BE2C (cell line): ENCODE results near the gene RARA.
"Not testable (repeated sequence)": the region's sequence is repeated elsewhere in the genome, so short reads cannot be mapped to it uniquely, and the experiment has no call there.

Experiments
- DNase-seq: peaks from one replicate; pipeline ENCODE4 v3.0.0-alpha.2; 2020
- H3K27me3 ChIP-seq: fragments of 250-450 bp; sonication (Bioruptor Pico); 2 replicates; pipeline ENCODE4 v1.5.1; 2020; ENCODE audit warnings: mild to moderate bottlenecking
- H3K36me3 ChIP-seq: fragments of 250-450 bp; sonication (Bioruptor Pico); 2 replicates; pipeline ENCODE4 v1.5.1; 2020; ENCODE audit warnings: mild to moderate bottlenecking
- H3K4me1 ChIP-seq: fragments of 250-450 bp; sonication (Bioruptor Pico); 2 replicates; pipeline ENCODE4 v1.5.1; 2020
- H3K4me3 ChIP-seq: 2 replicates; pipeline ENCODE4 v1.5.1; 2011; ENCODE audit warnings: low read depth, low read length
- H3K9me3 ChIP-seq: fragments of 250-450 bp; sonication (Bioruptor Pico); 2 replicates; pipeline ENCODE4 v1.5.1; 2020
- TF ChIP-seq, protein P1 (sequence below): IDR thresholded peaks from 2 replicates; pipeline ENCODE4 v1.5.1; 2012; ENCODE audit warnings: mild to moderate bottlenecking, low read depth, low read length

RARA gene

DNA sequence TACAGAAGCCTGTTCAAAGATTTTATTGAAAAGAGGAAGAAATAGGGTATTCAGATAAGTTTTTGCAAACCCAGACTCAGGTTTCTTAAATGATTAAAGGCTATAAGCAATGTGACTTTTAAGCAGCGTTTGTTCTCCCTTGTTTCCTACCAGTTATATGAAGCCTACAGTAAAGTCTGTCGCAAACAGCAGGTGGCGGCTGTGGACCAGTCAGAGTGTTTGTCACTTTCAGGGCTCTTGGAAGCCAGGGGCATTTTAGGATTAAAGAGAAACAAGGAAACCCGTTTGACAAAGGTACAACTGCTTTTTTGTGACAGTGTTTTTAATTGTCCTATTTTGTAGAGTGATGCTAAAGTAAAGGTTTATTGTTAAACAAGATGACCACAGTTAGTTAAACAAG lies 7.7 kb upstream of the RARA start:
- Histone ChIP-seq H3K4me3 (no peak overlapping the region), H3K4me1 (peaks cover 27% of the 10 kb centered on the region), H3K36me3 (peaks cover 43% of the 10 kb centered on the region), H3K27me3 (no peaks in the 10 kb centered on the region), H3K9me3 (no peaks in the 10 kb centered on the region)
- peak; percentile 60 for DNase-seq
- TF ChIP-seq, protein P1, sequence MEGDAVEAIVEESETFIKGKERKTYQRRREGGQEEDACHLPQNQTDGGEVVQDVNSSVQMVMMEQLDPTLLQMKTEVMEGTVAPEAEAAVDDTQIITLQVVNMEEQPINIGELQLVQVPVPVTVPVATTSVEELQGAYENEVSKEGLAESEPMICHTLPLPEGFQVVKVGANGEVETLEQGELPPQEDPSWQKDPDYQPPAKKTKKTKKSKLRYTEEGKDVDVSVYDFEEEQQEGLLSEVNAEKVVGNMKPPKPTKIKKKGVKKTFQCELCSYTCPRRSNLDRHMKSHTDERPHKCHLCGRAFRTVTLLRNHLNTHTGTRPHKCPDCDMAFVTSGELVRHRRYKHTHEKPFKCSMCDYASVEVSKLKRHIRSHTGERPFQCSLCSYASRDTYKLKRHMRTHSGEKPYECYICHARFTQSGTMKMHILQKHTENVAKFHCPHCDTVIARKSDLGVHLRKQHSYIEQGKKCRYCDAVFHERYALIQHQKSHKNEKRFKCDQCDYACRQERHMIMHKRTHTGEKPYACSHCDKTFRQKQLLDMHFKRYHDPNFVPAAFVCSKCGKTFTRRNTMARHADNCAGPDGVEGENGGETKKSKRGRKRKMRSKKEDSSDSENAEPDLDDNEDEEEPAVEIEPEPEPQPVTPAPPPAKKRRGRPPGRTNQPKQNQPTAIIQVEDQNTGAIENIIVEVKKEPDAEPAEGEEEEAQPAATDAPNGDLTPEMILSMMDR: peak; percentile 61

DNA sequence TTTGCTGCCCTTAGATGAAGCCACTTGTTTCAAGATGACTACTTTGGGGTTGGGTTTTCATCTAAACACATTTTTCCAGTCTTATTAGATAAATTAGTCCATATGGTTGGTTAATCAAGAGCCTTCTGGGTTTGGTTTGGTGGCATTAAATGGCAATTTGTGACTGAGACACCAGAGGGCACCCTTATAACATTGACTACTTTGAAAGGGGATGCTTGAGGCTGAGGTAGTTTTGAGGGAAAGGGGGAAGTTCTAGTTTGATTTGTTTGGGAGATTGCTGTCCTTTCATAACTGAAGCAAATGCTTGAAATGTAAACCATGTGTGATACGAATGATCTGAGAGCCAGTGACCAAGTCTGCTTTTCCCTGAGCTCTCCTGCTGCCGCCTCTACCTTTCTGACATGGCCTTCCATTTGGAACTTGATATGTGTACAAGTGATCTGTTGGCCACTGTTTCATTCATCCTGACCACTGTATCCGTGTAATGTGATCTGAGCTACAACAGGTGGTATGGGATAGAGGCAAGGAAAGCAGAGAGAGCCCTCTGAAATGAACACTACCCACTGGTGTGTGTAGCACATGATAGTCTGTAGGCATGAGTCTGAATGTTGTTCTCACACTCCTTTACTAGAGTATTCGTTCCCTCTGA lies 5.8 kb upstream of the RARA start:
- TF ChIP-seq, protein P1: peak; percentile 87
- H3K4me1 ChIP-seq: peaks cover 45% of the 10 kb centered on the region

DNA sequence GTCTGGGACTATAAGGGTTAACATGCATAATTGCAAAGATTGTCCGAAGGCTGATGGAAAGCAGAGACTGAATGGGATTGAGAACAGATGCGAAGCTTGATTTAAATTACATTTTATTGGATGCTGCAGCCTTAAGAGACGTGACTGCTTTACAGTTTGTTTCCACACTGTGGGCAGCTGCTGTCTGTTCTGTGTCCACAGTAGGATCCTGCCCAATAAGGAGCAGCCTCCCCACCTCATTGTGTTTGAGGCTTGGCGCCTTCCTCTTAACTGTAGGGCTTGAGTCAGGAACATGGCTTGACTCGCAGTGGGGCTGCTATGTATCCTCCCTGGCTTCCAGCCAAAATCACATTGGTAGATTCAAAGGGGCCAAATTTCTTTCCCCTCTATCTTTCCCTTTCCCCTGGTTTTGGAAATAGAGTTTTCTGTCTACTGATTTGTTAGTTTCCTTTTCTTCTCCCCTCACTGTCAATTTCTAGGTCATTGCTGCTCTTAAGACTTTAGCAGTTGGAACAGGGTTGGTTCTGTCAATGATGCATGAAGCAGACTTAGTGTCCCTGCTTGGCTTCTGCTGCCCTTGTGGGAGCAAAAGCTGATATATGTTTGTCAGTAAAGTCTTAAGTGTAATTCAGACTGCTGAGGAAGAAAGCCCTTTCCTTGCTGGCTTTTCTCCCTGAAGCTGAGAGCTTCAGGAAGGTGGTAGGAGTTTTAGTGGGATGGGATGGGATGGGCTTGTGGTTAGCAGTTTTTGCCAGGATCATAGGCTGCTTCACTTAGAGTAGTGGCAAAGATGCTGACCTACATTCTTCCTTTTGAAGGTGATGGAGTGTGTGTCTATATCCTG lies 5.0 kb upstream of the RARA start:
- Histone ChIP-seq H3K4me1 (peaks cover 52% of the 10 kb centered on the region), H3K9me3 (no peaks in the 10 kb centered on the region), H3K36me3 (peaks cover 28% of the 10 kb centered on the region), H3K27me3 (no peaks in the 10 kb centered on the region), H3K4me3 (no peak overlapping the region)
- peak; percentile 75 for DNase-seq
- TF ChIP-seq, protein P1: no peak

More for the DNA sequence above, 5.8 kb upstream of the RARA start:
- Histone ChIP-seq H3K4me3 (no peak overlapping the region), H3K27me3 (no peaks in the 10 kb centered on the region), H3K9me3 (no peaks in the 10 kb centered on the region), H3K36me3 (peaks cover 28% of the 10 kb centered on the region)
- DNase-seq: peak; percentile 64

DNA sequence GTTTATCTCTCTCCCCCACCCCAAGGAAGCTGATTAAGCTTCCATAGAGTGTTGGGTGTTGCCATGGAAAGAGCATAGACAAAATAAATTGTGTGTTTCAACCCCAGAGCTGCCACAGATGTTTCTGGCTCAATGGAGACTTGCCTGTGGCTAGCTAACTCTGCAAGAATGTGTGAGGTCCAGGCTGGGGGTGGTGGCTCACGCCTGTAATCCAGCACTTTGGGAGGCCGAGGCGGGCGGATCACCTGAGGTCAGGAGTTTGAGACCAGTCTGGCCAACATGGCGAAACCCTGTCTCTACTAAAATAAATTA lies 4.5 kb upstream of the RARA start:
- Histone ChIP-seq H3K36me3 (peaks cover 25% of the 10 kb centered on the region), H3K4me1 (peaks cover 52% of the 10 kb centered on the region)
- DNase-seq, H3K4me3 ChIP-seq, H3K27me3 ChIP-seq, H3K9me3 ChIP-seq: not testable (repeated sequence)

DNA sequence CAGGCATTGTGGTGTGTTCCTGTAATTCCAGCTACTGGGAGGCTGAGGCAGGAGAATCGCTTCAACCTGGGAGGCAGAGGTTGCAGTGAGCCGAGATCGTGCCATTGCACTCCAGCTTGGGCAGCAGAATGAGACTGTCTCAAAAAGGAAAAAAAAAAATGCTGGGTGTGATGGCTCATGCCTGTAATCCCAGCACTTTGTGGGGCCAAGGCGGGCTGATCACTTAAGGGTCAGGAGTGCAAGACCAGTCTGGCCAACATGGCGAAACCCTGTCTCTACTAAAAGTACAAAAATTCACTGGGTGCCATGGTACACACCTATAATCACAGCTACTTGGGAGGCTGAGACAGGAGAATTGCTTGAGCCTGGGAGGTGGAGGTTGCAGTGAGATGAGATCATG lies 4.1 kb upstream of the RARA start:
- H3K9me3 ChIP-seq, H3K27me3 ChIP-seq, DNase-seq, H3K4me3 ChIP-seq: not testable (repeated sequence)
- Histone ChIP-seq H3K4me1 (peaks cover 52% of the 10 kb centered on the region), H3K36me3 (peaks cover 23% of the 10 kb centered on the region)

DNA sequence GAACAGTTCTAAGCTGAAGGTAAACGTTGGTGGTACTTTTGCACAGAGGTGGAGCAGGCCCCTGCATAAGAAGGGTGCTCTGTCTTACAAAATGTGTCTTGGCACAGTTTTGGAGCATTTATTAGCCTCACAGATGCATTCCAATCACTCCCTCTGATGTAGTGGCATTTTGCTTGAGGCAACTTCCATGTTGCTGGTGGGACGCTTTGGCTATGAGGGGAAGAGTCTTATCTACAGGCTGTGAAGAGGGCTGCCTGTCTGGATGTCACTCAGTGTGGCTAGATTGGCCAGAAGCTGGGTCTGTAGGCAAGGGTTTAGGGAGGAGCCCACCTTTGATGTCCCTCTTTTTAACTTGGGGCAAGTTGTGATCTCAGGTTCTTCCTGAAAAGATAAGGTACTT lies 2.6 kb upstream of the RARA start:
- peaks cover 63% of the 10 kb centered on the region for H3K4me1 ChIP-seq

More for the DNA sequence above, 2.6 kb upstream of the RARA start:
- H3K4me3 ChIP-seq: 0 out of 2 replicates have a peak overlapping the region, but pooled peaks have one; percentile 9
- H3K36me3 ChIP-seq: peaks cover 15% of the 10 kb centered on the region
- no peaks in the 10 kb centered on the region for H3K9me3 ChIP-seq
- TF ChIP-seq, protein P1: no peak
- no peak for DNase-seq
- no peaks in the 10 kb centered on the region for H3K27me3 ChIP-seq
